GM18508 (cell line): Measurements from ENCODE around the gene DPYD.

Experiments
- ATAC-seq: cut with Tn5 transposase; IDR thresholded peaks from one replicate; pipeline ENCODE4 v1.9.1; 2021; ENCODE audit warnings: moderate number of reproducible peaks; ENCODE audit not compliant: insufficient read depth, unreplicated experiment

Gene DPYD

DNA sequence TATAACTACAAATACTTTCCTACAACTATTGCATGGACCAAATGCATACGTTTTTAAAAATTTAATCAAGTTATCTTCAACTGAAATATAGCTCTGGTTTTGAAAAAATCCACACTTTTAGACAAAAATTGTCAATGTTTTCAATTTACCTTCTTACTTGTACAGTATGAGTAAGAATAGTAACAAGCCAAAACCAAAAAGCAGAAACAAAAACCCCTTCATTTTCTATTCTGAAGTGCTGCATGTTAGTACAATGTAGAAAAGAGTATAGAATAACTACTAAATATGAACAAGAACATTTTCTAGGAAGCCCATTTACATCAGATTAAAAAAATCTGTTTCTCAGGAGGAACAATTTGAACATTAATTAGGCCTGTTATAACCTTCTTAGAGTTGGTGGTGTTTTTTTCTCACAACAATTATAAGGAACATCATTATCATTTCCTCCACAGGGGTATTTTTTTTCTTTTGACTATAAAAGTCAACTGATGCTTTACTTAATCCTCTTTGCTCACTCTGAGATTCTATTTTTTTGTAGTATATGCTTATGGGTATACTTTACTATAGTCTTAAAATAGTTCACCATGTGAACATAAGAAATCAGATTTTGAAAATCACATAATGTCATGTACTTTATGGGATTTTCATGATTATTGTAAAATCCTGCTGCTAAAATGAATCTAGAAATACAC is 723.9 kb downstream of the DPYD start:
- no peak for ATAC-seq

DNA sequence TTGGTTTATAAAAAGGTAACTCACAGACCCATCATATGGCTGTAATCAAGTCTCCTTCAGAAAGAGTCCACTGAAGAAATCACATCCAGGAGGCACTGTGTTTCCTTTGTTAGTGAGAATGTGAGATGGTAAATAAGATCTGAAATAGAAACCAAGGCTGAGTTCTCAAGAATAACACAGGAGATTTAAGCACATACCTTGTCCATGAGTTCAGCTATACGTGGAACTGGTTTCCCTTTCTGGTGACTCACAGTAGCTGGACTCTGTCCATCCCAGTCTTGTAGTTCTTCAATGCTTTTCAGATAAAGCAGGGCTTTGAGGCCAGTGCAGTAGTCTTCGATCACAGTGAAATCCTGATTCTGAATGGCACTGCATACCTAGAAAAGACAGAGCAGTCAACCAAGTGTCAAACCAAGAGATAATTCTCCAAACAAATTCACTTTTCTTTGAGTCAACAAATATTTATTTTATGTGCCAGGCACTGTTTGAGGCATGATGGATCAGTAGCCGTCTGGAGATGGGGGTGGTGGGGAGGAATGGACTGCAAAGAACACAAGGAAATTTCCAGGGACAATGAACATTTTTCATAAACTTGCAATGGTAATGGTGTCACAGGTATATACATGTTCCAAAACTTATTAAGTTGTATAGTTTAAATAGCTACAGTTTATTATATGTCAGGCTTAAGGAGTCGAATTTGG is 727.8 kb downstream of the DPYD start:
- ATAC-seq: no peak

GRCh38 chr1:97190326-97190725 is 730.5 kb downstream of the DPYD start:
- ATAC-seq: no peak

GRCh38 chr1:97186381-97186780 is 734.5 kb downstream of the DPYD start:
- ATAC-seq: no peak

DNA sequence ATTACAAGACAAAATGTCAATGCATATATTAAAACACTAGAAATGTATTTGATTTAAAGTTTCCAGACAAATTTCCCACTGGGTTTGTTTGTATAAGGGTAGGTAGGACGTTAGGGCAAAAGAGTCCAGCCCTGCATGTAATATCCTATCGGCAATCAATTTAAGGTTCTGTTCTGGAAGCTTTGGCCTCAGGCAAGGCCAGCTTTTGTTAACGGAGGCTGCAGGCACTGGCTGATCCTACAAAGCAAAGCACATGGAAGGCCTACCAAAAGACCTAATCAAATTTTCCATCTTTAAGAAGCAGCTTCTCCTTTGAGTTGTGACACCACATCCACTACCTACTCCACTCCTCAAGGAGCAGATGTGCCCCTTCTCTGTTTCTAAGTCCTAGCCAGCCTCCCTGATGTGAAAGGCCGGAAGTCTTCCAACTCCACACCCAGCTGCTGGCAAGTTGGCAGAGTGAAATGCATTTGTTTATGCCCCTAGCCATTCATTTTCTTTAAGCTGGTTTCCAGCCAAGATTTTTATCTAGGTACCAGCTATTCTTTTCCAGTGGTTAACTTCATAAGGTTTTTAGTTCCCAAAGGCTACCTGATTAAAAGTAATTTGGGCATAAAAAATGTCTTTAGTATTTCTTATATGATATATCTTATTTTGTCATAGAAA is 746.7 kb downstream of the DPYD start:
- ATAC-seq: no peak

- no peak for ATAC-seq
These were observed 750.5 kb downstream of the DPYD start for GRCh38 chr1:97170300-97170699.

- ATAC-seq: no peak
These were observed 752.8 kb downstream of the DPYD start for GRCh38 chr1:97168056-97168455.

DNA sequence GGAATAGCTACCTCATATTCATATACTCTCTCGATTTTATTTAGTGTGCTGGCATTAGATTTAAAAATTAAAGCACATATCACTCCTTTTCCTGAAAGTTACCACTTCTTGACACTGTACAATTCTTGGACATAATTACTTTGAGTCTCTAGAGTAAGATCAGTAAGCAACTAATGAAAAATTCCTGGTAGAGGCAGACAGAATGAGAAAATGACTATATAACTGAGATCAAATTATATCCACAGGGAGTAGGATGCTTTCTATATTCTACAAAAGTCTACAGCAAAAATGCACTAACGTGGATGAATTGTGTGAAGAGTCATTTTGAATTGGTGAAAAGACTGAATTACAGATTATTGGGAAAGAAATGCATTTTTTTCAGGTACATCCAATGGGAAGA is 753.6 kb downstream of the DPYD start:
- no peak for ATAC-seq

DNA sequence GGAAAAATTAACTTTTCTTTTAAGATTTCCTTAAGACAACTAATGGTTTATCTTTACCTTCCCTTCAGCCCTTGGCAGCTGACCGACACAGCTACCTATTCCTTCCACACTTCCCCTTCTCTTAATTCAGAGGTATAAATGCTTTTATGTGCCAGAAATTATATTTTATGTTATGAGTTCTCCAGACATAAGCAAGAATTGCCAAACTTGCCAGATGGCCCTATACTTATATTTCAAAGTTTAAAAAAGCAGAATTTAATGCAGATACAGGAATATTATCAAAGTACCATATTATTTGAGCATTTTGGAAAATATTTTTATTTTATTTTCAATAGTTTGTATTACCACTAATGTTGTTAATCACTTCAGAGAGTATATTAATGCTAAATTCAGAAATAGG is 754.2 kb downstream of the DPYD start:
- no peak for ATAC-seq

- ATAC-seq: no peak
These were observed 756.6 kb downstream of the DPYD start for GRCh38 chr1:97164276-97164639.

GRCh38 chr1:97163591-97164275 is 757.1 kb downstream of the DPYD start:
- ATAC-seq: peak; percentile 73

- no peak for ATAC-seq
These were observed 760.0 kb downstream of the DPYD start for GRCh38 chr1:97160818-97161217.

DNA sequence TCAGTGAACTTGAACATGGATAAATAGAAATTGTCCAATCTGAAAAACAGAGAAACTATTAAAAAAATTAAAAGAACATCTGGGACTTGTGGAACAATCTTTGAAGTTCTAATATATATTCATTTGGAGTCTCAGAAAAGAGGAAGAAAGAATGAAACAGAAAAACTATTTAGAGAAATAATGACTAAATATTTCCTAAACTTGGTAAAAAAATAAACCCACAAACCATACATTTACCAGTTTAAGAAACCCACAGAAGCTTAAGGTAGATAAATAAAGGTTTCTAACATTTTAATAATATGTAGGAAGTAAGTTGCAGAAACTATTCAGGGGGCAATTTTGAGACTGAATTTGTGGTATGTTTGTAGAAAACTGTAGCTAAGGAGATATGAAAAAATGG is 761.5 kb downstream of the DPYD start:
- ATAC-seq: peak; percentile 51

GRCh38 chr1:97158691-97159096 is 762.1 kb downstream of the DPYD start:
- no peak for ATAC-seq

DNA sequence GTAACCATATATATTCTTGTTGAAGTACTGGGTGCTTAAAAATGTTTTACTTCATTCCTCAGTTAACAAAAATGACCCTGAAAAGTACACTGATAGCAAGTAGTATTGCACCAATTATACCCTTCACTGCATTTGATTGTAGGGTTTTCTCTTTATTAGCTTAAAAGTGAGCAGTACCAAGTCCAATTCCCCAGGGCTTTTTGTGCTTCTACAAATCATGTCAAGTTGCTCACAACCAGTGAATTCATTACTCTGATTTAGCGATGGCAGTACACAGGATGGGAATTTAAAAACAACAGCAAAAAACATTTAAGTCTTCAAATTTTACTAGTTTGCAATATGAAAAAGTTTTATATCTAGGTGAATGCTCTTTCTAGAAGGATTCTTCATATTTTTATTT is 762.8 kb downstream of the DPYD start:
- ATAC-seq: no peak

DNA sequence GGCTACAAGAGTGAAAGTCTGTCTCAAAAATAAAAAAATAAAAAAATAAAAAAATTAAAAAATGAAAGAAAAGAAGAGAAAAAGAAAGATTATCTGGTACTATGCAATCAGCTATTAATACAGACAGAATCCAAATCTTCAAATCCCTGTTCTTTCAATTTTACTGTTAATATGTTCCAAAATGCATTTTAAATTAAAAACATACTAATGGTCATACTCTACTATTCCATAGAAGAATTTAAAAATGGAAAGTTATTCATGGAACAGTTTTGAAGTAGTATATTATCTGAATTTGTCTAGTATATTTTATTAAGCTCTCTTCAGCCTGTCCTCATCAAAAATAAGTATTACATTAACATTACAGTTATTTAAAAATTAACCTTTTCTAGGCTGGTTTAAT is 769.2 kb downstream of the DPYD start:
- no peak for ATAC-seq

DNA sequence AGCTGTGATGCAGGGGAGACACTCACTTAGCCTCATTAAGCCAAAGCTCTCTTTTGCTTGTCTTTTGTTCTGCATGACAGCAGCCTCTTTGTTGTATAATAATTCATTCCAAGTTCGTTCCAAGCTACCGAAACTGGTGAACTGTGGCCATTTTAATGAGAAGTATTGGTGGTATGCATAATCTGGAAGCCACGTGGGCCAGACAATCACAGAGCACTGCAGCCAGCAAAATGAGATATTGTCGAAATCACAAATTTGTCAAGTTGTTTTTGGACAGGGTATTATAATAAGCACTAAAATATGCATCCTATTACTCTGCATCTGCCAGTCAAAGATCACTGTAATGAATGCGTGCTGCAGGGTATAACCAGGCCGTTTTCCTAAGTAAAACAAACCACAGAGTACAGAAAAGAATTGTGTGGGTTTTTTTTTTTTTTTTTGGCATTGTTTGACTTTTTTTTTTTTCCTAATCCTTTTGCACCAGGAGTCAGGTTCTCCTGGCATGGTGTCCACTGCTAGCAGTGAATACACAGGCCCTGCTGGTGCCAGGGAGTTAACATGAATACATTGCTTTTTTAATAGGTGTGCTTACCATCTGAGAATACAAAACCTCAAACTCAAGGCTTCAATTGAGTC is 775.4 kb downstream of the DPYD start:
- no peak for ATAC-seq

GRCh38 chr1:97144527-97144926 is 776.3 kb downstream of the DPYD start:
- ATAC-seq: no peak

GRCh38 chr1:97143236-97143882 is 777.5 kb downstream of the DPYD start:
- no peak for ATAC-seq

GRCh38 chr1:97140611-97141010 is 780.2 kb downstream of the DPYD start:
- no peak for ATAC-seq
